Measurements from ENCODE around the gene TMEM184B. TPM values are rescaled to one million over a fixed set of nuclear protein-coding genes. Genes with fewer than 3 reads are reported as not detected.

The TMEM184B gene
- total and polyA plus RNA-seq, 2 of the 8 experiments (the other 6 are each of a cell fraction or from before 2014, with no cell fraction given) = 41.6 to 81.0 TPM

DNA sequence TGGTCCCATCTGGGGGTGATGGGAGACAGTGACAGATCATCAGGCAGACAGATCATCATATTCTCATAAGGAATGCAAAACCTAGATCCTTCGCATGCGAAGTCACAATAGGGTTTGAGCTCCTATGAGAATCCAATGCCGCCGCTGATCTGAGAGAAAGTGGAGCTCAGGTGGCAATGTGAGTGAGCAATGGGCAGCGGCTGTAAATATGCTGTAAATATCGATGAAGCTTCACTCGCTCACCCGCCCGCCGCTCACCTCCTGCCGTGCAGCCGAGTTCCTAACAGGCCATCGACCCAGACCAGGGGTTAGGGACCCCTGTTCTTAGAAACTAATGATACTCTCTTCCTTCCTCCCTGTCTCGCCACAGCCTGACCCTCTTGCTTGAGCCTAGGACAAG, 81.8 kb downstream of the TMEM184B start:
- Histone ChIP-seq H3K79me2 (ENCODE audit: control insufficient read depth in 1 of 2, insufficient read depth in 2 of 2, low read length in 2 of 2) (no peaks in the 10 kb centered on the region), H2BK5ac (ENCODE audit: low read depth, low read length) (no peak overlapping the region), H3K27me3 (replicated peaks in 1 of 4; ENCODE audit: control insufficient read depth in 3 of 4, extremely low read depth in 1 of 4, insufficient read depth in 3 of 4, low read length in 3 of 4) (no peaks in the 10 kb centered on the region; a peak in 3 of 7 replicates), H2AFZ (ENCODE audit: low read length) (no peak overlapping the region), H3K56ac (replicated peaks; ENCODE audit: insufficient read length, low read depth, low read length) (no peak overlapping the region), H2BK12ac (ENCODE audit: low read depth, low read length) (no peak overlapping the region), H3K18ac (ENCODE audit: extremely low read depth, low read length) (no peak overlapping the region), H4K20me1 (replicated peaks in 1 of 2; ENCODE audit: control insufficient read depth in 1 of 2, insufficient read depth in 2 of 2, low read length in 2 of 2) (no peaks in the 10 kb centered on the region), H3K4me3 (ENCODE audit: extremely low read depth in 1 of 4, insufficient read depth in 2 of 4, low read depth in 3 of 4, low read length in 4 of 4) (no peak overlapping the region), H4K5ac (ENCODE audit: insufficient read length, low read depth, low read length) (no peak overlapping the region), H3K4me2 (ENCODE audit: insufficient read depth in 1 of 2, low read depth in 2 of 2, low read length in 2 of 2) (no peak overlapping the region), H2AK5ac (ENCODE audit: low read depth, low read length) (no peak overlapping the region), H4K8ac (ENCODE audit: extremely low read depth, insufficient read depth, low read length) (no peak overlapping the region), H2BK120ac (replicated peaks; ENCODE audit: low read depth, low read length) (no peak overlapping the region), H3K23ac (ENCODE audit: insufficient read length) (no peak overlapping the region), H3K36me3 (ENCODE audit: control insufficient read depth in 2 of 4, insufficient read depth in 4 of 4, low read length in 3 of 4) (no peaks in the 10 kb centered on the region), H3K23me2 (ENCODE audit: low read depth, low read length) (peaks cover 3% of the 10 kb centered on the region; the same call in 1 of the 2 replicates), H3K4ac (replicated peaks; ENCODE audit: insufficient read length, low read depth, low read length) (no peak overlapping the region), H4K91ac (replicated peaks; ENCODE audit: insufficient read length, low read length) (no peak overlapping the region), H3K9me3 (ENCODE audit: insufficient read depth in 2 of 2, low read depth in 1 of 2, low read length in 1 of 2) (no peaks in the 10 kb centered on the region), H2BK20ac (ENCODE audit: low read length) (no peak overlapping the region), H3K27ac (ENCODE audit: low read depth, low read length) (no peak overlapping the region), H3K14ac (ENCODE audit: insufficient read length) (no peak overlapping the region), H3K9ac (replicated peaks in 1 of 4; ENCODE audit: extremely low read depth in 1 of 4, low read depth in 3 of 4, low read length in 3 of 4) (no peak overlapping the region), H3K4me1 (replicated peaks in 1 of 4; ENCODE audit: control insufficient read depth in 3 of 4, insufficient read depth in 4 of 4, low read length in 3 of 4) (peaks cover 0 to 3% (median 0%) of the 10 kb centered on the region in 4 experiments; a peak in 1 of 7 replicates), H2BK15ac (ENCODE audit: low read length) (no peak overlapping the region), H3K79me1 (ENCODE audit: low read depth, low read length) (no peaks in the 10 kb centered on the region)
- DNase-seq (ENCODE audit: low read depth in 1 of 2, low spot score in 2 of 2) (no peak), FAIRE-seq (no peak)
- CTCF ChIA-PET (ENCODE audit: partially characterized antibody) = interaction anchor here (1.4 to 2.2 kb wide), 3 partner anchors 77 to 117 kb away, joined by 4 to 10 read pairs (median 4); no protein-coding TSS in a partner anchor
- TF ChIP-seq, protein P1, sequence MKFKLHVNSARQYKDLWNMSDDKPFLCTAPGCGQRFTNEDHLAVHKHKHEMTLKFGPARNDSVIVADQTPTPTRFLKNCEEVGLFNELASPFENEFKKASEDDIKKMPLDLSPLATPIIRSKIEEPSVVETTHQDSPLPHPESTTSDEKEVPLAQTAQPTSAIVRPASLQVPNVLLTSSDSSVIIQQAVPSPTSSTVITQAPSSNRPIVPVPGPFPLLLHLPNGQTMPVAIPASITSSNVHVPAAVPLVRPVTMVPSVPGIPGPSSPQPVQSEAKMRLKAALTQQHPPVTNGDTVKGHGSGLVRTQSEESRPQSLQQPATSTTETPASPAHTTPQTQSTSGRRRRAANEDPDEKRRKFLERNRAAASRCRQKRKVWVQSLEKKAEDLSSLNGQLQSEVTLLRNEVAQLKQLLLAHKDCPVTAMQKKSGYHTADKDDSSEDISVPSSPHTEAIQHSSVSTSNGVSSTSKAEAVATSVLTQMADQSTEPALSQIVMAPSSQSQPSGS (IDR thresholded peaks at IDR 0.05; ENCODE audit: low read length) = no peak
- TF ChIP-seq TAF7 (optimal IDR thresholded peaks at IDR 0.05; ENCODE audit: borderline replicate concordance, low read depth, low read length) = no peak
- no peak for TF ChIP-seq SP4 (IDR thresholded peaks at IDR 0.05; ENCODE audit: low read length)
- no peak for TF ChIP-seq SIRT6 (IDR thresholded peaks at IDR 0.05; ENCODE audit: low read length)
- TF ChIP-seq RXRA (IDR thresholded peaks at IDR 0.05; ENCODE audit: insufficient read depth, low read depth, low read length) = no peak
- no peak for TF ChIP-seq RAD21 (IDR thresholded peaks at IDR 0.05 in 1 of 2, conservative IDR thresholded peaks at IDR 0.05 in 1 of 2; ENCODE audit: low read depth in 2 of 2, low read length in 2 of 2)
- TF ChIP-seq SUZ12 (IDR thresholded peaks at IDR 0.05; ENCODE audit: low read length) = no peak
- TF ChIP-seq NANOG (IDR thresholded peaks at IDR 0.05; ENCODE audit: insufficient read depth, low read depth, low read length, poor library complexity, severe bottlenecking) = no peak
- 91% methylated on average over 14 of the region's 14 CpGs; no CpG with 5 or more reads in 1 of the 2 experiments for WGBS, 2 experiments (ENCODE audit: extremely low coverage in 1 of 2, insufficient coverage in 1 of 2, insufficient read length in 1 of 2, insufficient replicate concordance in 2 of 2, low coverage in 1 of 2, low lambda C conversion rate in 2 of 2, missing lambda C conversion rate in 1 of 2)
- POLR2A ChIA-PET (ENCODE audit: partially characterized antibody) = interaction anchor here (0.9 to 2.2 kb wide), 3 partner anchors 10 to 24 kb away, joined by 3 to 6 read pairs (median 3); no protein-coding TSS in a partner anchor
